ENCODE data around the gene WLS. TPM values are rescaled to one million over a fixed set of nuclear protein-coding genes. Genes with fewer than 3 reads are reported as not detected.
"Not testable (repeated sequence)": the region's sequence is repeated elsewhere in the genome, so short reads cannot be mapped to it uniquely, and the experiment has no call there.

WLS gene
- total and polyA plus RNA-seq, 2 experiments from 2014 or later: 0.87 to 1.2 TPM

- H2AFZ ChIP-seq: no peak overlapping the region
- H3K4me1 Mint-ChIP-seq: no peaks in the 10 kb centered on the region
- H3K4me3 Mint-ChIP-seq: no peak overlapping the region
- H3K4me3 ChIP-seq: no peak overlapping the region
- H4K20me1 ChIP-seq (replicated peaks; ENCODE audit: insufficient read depth): no peaks in the 10 kb centered on the region
- ATAC-seq (no peak), DNase-seq (ENCODE audit: low spot score) (no peak)
- no peak overlapping the region for H3K27ac Mint-ChIP-seq
- no peaks in the 10 kb centered on the region for H3K27me3 Mint-ChIP-seq (ENCODE audit: insufficient read depth, low read depth, poor library complexity)
- H3K4me1 ChIP-seq (ENCODE audit: insufficient read depth): no peaks in the 10 kb centered on the region
- H3K9me2 ChIP-seq (ENCODE audit: insufficient read depth): no peaks in the 10 kb centered on the region
- H3F3A ChIP-seq (replicated peaks; ENCODE audit: low read depth): no peaks in the 10 kb centered on the region
- H3K4me2 ChIP-seq: no peak overlapping the region
- H3K9me3 Mint-ChIP-seq: no peaks in the 10 kb centered on the region
- no peaks in the 10 kb centered on the region for H3K79me2 ChIP-seq (replicated peaks; ENCODE audit: insufficient read depth)
- H3K36me3 ChIP-seq (ENCODE audit: insufficient read depth): no peaks in the 10 kb centered on the region
- no peaks in the 10 kb centered on the region for H3K27me3 ChIP-seq (ENCODE audit: insufficient read depth)
- H3K27ac ChIP-seq (ENCODE audit: low read depth): no peak overlapping the region
- TF ChIP-seq EZH2 (IDR thresholded peaks at IDR 0.05; ENCODE audit: low read depth, unreplicated experiment) (no peak), NANOG (IDR thresholded peaks at IDR 0.05; ENCODE audit: borderline replicate concordance) (no peak), CREB1 (CRISPR knock-in tag; IDR thresholded peaks at IDR 0.05; ENCODE audit: low read depth) (no peak), POLR2AphosphoS5 (IDR thresholded peaks at IDR 0.05; ENCODE audit: low read depth) (no peak), STAT1 (IDR thresholded peaks at IDR 0.05; ENCODE audit: unreplicated experiment) (no peak)
- no peaks in the 10 kb centered on the region for H3K36me3 Mint-ChIP-seq (ENCODE audit: low read depth)
Observed at GRCh38 chr1:68163220-68163619, 69.1 kb downstream of the WLS start.

DNA sequence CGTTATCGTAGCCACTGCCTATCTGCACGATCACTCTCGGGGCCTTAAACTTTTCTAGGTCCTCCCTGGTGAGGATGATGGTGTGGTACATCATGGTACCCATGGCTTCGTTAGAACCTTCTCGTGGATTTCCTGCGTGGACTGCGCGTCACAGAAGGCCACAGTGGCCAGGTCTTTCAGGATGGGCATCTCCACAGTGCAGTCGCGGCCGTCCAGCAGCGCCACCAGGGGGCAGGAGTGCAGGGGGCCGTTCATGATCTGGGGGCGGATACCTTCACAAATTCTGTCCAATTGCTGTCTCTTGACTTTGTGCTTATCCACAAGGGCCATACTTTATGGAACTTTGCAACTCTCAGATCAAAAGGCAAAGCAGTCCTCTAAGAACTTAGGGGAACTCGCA, 69.6 kb downstream of the WLS start:
- H3F3A ChIP-seq (replicated peaks; ENCODE audit: low read depth): no peaks in the 10 kb centered on the region
- DNase-seq (ENCODE audit: low spot score): peak; percentile 55

DNA sequence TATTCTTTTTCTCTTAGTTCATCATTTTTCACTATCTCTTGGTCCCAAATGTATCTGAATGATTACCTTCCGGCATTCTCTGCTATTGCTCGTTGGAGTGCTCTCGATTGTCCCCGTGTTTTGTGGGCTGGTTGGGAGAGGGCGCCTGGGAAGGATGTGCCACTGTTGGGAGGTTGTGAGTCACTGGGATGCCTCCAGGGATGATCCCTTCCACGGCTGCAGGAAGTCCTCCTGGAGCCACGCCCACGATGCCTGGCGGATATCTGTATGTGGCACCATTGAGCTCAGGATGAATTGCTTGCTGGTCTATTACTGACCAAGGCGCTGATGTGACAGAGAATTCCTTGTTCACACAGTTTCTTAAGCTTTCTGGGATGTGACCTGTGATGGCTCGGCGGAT, 70.7 kb downstream of the WLS start:
- H4K20me1 ChIP-seq (replicated peaks; ENCODE audit: insufficient read depth); H3K4me1 ChIP-seq (ENCODE audit: insufficient read depth); H3K27me3 ChIP-seq (ENCODE audit: insufficient read depth); H3K36me3 ChIP-seq (ENCODE audit: insufficient read depth); H3K4me3 Mint-ChIP-seq; H3K79me2 ChIP-seq (replicated peaks; ENCODE audit: insufficient read depth); H3F3A ChIP-seq (replicated peaks; ENCODE audit: low read depth); H2AFZ ChIP-seq; H3K27ac ChIP-seq (ENCODE audit: low read depth); H3K4me3 ChIP-seq; DNase-seq (ENCODE audit: low spot score); H3K4me1 Mint-ChIP-seq; H3K27me3 Mint-ChIP-seq (ENCODE audit: insufficient read depth, low read depth, poor library complexity); H3K27ac Mint-ChIP-seq; H3K9me2 ChIP-seq (ENCODE audit: insufficient read depth); H3K36me3 Mint-ChIP-seq (ENCODE audit: low read depth); H3K9me3 Mint-ChIP-seq; H3K4me2 ChIP-seq; ATAC-seq: not testable (repeated sequence)

More for the DNA sequence above, 69.6 kb downstream of the WLS start:
- Histone ChIP-seq H3K79me2 (replicated peaks; ENCODE audit: insufficient read depth) (no peaks in the 10 kb centered on the region), H3K4me3 (no peak overlapping the region), H3K36me3 (ENCODE audit: insufficient read depth) (no peaks in the 10 kb centered on the region), H4K20me1 (replicated peaks; ENCODE audit: insufficient read depth) (no peaks in the 10 kb centered on the region), H2AFZ (no peak overlapping the region), H3K9me2 (ENCODE audit: insufficient read depth) (no peaks in the 10 kb centered on the region), H3K4me2 (no peak overlapping the region), H3K4me1 (ENCODE audit: insufficient read depth) (no peaks in the 10 kb centered on the region), H3K27ac (ENCODE audit: low read depth) (no peak overlapping the region), H3K27me3 (ENCODE audit: insufficient read depth) (no peaks in the 10 kb centered on the region)
- H3K27me3 Mint-ChIP-seq (ENCODE audit: insufficient read depth, low read depth, poor library complexity): no peaks in the 10 kb centered on the region
- no peak overlapping the region for H3K27ac Mint-ChIP-seq
- H3K36me3 Mint-ChIP-seq (ENCODE audit: low read depth): no peaks in the 10 kb centered on the region
- H3K4me1 Mint-ChIP-seq: no peaks in the 10 kb centered on the region
- no peaks in the 10 kb centered on the region for H3K9me3 Mint-ChIP-seq
- TF ChIP-seq EZH2phosphoT487 (IDR thresholded peaks at IDR 0.05; ENCODE audit: unreplicated experiment): no peak
- peak; percentile 76 to 84 for TF ChIP-seq CTCF (conservative IDR thresholded peaks at IDR 0.05; ENCODE audit: low read depth in 2 of 2)
- TF ChIP-seq POLR2AphosphoS5 (IDR thresholded peaks at IDR 0.05; ENCODE audit: low read depth): no peak
- TF ChIP-seq NANOG (IDR thresholded peaks at IDR 0.05; ENCODE audit: borderline replicate concordance): no peak
- no peak overlapping the region for H3K4me3 Mint-ChIP-seq
- ATAC-seq: peak; percentile 84

- not testable (repeated sequence) for H3F3A ChIP-seq (replicated peaks; ENCODE audit: low read depth); H3K4me2 ChIP-seq; H3K27ac Mint-ChIP-seq; H3K9me3 Mint-ChIP-seq; H3K36me3 Mint-ChIP-seq (ENCODE audit: low read depth); H3K36me3 ChIP-seq (ENCODE audit: insufficient read depth); H3K4me1 Mint-ChIP-seq; H4K20me1 ChIP-seq (replicated peaks; ENCODE audit: insufficient read depth); H3K27ac ChIP-seq (ENCODE audit: low read depth); H3K4me1 ChIP-seq (ENCODE audit: insufficient read depth); H3K9me2 ChIP-seq (ENCODE audit: insufficient read depth); DNase-seq (ENCODE audit: low spot score); H3K79me2 ChIP-seq (replicated peaks; ENCODE audit: insufficient read depth); H3K27me3 Mint-ChIP-seq (ENCODE audit: insufficient read depth, low read depth, poor library complexity); H3K4me3 ChIP-seq; ATAC-seq; H3K27me3 ChIP-seq (ENCODE audit: insufficient read depth); H2AFZ ChIP-seq; H3K4me3 Mint-ChIP-seq
Observed at GRCh38 chr1:68160935-68161334, 71.4 kb downstream of the WLS start.
